ENCODE results near the gene TDRD1.

- TF ChIP-seq, protein P1, sequence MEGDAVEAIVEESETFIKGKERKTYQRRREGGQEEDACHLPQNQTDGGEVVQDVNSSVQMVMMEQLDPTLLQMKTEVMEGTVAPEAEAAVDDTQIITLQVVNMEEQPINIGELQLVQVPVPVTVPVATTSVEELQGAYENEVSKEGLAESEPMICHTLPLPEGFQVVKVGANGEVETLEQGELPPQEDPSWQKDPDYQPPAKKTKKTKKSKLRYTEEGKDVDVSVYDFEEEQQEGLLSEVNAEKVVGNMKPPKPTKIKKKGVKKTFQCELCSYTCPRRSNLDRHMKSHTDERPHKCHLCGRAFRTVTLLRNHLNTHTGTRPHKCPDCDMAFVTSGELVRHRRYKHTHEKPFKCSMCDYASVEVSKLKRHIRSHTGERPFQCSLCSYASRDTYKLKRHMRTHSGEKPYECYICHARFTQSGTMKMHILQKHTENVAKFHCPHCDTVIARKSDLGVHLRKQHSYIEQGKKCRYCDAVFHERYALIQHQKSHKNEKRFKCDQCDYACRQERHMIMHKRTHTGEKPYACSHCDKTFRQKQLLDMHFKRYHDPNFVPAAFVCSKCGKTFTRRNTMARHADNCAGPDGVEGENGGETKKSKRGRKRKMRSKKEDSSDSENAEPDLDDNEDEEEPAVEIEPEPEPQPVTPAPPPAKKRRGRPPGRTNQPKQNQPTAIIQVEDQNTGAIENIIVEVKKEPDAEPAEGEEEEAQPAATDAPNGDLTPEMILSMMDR (conservative IDR thresholded peaks at IDR 0.05; ENCODE audit: low read depth, low read length): no peak
- no peak for TF ChIP-seq EZH2 (IDR thresholded peaks at IDR 0.05; ENCODE audit: borderline replicate concordance, low read depth, low read length, poor library complexity, severe bottlenecking)
These were observed 39.1 kb upstream of the TDRD1 start for GRCh38 chr10:114140036-114140435.
